GM18858 (cell line): ENCODE measurements around the gene LFNG.

Experiments used
- ATAC-seq: cut with Tn5 transposase; IDR thresholded peaks from one replicate; pipeline ENCODE4 v1.9.1; 2021; ENCODE audit not compliant: unreplicated experiment

LFNG gene

DNA sequence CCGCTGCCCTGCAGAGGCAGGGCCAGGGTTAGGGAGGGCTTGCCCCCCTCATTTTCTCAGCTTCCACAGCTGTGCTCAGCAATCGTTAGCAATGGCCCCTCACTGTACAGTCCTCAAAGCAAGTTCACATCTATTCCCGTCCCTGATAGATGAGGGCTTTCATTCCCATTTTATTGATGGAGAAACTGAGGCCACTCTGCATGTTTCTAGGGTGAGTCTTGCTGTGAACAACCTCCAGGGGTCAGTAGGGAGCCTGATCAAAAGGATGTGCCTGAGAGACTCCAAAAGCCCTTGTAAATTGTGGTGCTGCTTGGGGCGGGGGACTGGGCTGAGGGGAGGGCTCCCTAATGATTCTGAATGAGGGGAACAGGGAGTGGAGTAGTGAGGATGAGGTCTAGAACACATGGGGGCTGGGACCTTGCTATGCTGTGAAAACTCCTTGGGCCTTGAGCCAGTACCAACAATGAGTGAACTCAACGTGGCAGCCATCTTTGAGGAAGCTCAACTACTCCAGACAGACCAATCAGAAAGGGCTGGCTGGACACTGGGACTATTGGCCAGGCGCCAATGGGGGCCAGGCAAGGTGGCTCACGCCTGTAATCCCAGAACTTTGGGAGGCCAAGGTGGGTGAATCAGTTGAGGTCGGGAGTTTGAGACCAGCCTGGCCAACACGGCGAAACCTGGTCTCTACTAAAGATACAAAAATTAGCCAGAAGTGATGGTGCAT is 36.7 kb upstream of the LFNG start:
- no peak for ATAC-seq

DNA sequence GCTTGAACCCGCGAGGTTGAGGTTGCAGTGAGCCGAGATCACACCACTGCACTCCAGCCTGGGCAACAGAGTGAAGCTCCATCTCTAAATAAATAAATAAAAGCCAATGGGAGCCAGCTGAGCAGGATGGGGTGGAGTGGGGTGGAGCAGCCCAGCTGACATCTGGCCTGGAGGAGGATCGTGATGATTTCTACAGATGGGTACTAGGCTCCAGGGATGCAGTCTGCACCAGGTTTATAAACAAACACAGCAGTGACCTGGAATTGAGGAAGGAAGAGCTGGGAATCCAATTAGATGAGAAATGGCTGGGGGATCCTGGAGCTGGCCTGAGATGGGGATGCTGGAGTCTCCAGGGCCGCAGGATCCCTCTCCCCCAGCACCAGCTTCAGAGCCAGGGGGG is 36.1 kb upstream of the LFNG start:
- no peak for ATAC-seq

DNA sequence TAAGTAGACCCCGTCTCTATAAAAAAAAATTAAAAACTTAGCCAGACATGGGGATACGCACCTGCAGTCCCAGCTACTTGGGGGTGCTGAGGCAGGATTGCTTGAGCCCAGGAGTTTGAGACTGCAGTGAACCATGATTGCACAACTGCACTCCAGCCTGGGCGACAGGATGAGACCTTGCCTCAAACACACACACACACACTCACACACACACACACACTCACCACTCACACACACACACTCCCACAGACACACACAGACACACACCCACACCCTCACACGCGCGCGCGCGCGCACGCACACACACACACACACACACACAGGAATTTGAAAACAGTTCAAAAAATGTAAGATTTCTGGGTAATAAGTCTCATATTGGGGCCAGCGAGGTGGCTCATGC is 34.7 kb upstream of the LFNG start:
- ATAC-seq = no peak

DNA sequence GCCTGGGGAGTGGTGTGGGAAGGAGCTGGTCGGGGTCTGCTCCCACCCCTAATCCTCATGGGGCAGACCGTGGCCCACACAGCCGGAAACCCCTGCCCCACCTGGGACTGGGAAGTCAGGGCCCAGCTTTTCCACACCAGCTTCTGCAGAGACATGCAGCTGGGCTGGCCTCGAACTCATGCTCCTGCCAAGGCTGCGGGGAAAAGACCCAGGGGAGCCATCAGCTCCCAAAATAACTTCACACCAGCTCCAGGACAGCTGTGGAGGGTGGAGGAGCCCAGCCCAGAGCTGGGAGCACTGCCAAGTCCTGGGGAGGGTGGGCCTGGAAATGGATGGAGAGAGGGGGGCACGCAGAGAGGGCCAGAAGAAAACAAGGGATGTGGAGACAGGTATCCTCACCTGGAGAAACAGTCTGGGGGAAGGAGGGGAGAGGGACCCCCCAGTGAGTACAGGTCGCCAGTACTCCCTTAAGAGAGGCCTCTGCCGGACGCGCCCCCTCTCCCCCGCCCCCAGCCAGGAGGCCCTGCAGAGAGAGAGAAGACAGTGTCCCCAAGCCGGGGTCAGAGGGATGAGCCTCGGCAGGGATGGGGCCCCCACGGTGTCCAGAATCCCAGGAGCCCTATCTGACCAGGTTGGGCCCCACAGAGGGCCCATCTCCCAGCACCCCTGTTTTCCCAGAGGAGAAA is 31.8 kb upstream of the LFNG start:
- no peak for ATAC-seq

DNA sequence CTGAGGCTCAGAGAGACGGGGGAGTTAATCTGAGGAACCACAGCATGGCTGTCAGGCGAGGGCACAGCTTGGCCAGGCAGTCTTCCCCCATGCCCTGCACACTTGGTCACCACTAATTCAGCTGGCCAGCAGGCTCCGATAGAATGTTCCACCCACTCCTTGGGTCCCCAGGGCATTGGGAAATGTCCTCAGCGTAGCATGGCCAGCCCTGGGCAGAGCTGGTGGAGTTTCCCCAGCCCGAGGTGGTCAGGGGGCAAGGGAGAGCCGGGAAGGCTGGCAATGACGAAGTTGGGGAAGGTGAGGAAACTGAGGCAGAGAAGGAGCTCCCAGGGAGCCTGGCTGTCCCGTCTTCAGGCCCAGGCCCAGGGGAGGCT is 31.3 kb upstream of the LFNG start:
- ATAC-seq = no peak

DNA sequence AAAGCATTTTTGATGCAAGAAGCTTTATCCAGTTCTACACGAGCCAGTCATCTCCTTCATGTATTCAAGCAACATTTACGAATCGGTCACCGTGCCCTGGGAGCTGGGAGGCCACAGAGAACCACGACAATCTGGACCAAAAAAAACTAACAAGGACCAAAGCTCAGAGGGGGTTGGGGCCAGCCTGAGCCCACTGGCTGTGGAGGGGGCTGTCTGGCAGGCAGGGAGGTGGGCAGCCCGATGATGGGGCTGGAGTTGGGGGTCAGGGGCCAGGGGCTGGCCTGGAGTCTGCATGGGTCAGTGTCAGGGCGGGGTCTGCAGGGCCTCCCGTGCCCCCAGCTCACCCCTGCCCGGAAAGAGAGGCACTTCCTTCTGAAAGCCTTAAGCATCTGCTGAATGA is 30.9 kb upstream of the LFNG start:
- ATAC-seq = no peak

DNA sequence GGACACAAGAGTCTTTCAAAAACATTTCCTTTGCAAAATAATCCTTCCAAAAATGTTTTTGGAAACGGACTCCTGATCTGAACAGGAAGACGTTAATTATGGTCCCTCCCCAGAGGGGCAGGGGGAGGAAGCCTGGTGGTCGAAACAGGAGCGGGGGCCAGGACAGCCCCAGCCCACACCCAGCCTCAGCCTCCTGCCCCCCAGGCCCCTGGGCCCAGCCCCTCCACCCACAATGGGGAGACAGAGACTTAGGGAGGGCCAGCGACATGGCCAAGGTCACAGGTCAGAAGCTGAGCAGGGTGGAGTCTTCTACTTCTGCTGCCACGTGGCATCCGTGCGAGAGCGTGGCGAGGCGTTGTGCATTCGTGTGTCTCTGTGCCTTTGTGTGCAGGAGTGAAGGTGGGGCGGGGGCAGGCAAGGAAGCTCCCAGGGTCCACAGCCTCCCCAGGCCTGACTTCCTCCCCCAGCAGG is 29.4 kb upstream of the LFNG start:
- no peak for ATAC-seq

DNA sequence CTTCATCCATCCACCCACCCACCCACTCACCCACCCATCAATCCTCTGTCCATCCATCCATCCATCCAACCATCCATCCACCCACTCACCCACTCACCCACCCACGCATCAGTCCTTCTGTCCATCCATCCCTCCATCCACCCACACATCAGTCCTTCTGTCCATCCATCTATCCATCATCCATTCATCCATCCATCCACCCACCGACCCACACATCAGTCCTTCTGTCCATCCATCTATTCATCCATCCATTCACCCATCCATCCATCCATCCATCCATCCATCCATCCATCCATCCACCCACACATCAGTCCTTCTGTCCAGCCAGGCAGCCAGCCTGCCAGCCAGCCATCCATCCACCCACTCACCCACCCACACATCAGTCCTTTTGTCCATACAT is 27.5 kb upstream of the LFNG start:
- no peak for ATAC-seq

DNA sequence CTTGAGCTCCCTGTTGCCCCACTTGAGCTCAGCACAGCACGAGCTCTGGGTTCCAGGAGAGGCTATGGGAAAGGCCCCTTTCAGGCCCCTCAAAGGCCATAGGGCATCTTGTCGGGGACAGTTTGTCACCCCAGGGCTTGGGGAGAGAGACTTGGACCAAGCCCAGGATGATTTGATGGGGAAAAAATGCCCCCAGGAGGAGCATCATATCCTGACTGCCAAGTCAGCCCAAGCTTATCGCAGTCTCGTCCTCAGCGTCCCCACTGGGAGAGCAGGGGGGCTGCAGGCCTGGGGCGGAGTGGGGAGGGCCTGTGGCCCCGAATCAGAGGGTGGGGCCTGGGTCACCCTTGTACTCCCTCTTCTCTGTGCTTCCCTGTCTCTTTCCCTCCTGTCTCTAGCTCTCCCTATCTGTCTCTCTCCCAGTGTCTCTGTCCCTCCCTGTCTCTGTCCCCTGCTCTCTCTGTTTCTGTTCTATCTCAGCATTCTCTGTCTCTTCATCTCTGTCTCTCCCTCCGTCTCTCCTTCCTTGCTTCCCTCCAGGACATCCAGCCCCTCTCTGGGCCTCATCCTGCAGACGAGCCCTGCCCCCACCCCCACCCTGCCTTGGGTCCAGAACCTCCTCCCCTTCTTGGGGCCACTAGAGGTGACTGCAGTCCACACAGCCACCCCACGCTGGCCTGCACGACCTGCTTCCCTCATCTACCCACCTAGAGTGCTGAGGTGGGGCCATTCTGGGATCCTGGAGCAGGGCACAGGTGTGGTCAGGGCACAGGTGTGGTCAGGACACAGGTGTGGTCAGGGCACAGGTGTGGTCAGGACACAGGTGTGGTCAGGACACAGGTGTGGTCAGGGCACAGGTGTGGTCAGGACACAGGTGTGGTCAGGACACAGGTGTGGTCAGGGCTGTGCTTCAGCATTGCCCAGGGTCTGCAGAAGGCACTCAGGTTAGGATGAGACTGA is 26.1 kb upstream of the LFNG start:
- ATAC-seq = no peak

DNA sequence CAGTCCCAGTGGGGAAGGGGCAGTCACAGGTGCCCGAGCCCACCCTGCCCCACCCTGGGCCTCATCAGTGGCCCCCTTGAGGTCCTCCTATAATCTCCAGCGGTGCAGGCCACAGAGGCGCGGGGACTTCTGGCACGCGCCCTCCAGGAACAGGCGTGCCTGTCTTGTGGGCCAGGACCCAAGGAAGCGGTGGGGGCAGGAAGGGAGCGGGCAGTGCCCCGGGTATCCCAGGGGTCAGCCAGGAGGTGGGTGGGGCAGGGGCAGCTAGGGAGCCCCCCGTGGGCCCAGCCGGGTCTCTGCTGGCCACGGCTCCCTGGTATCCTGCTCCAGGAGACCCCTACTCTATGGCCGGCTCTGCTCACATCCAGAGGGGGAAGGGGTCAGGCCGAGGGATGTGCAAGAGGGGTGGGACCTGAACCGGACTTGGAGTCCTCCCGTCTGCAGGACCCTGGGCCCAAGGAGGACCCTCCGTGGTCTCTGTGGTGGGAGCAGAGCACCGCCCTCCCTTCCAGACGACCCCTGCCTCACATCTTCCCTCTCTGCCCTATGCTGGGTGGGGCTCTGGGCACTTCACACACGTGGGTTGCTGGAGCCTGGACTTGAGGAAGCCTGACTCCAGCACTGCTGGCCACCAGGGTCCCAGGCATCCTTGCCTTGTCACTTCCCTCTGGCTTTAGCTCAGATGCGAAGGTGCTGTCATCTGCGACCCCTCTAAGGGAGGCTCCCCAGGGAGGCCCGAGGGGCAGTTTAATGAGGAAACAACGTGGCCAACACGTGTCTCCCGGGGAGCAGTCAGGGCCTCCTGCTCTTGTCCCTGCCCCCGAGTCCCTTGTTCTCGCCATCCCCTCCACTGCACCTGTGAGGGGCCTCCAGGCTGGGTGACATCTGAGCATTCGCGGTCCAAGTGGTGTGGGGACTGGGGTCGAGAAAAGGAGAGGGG is 25.1 kb upstream of the LFNG start:
- ATAC-seq = no peak

DNA sequence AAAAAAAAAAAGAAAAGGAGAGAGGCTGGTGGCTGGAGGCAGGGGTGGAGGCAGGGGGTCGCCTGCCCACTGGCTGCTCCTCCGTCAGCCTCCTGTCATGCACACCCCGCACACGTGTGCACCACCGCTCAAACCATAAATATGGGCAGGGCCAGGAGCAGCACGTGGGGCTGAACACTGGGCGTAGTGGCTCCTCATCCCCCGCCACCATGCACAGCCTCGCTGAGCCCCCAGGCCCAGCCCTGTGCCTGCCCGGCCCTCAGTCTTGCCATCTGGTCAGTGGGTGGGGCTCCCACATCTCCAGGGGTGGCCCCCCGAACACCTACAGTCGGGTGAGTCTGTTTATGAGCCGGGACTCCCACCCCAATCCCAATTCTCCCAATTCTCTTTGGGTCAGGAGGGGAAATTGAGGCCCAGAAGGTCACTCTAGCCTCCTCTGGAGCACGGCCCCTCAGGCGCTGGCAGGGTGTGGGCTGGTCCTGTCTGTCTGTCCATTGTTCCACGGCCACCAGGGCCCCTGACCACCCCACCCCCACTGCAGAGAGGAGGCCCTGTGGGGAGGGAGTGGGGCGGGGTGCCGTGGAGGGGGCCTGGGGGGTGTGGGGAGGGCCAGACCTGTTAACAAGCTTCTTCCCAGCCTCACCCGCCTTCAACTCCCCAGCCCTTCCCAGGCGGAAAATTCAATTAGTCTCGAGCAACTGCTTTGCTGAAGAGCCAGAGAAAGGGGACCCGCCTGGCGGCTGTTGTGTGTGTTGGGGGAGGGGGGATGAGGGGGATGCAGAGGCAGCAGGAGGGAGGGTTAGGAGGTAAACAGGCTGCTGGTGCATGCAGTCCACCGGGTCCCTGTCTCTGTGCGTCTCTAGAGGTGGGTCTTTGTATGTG is 23.9 kb upstream of the LFNG start:
- ATAC-seq = no peak

DNA sequence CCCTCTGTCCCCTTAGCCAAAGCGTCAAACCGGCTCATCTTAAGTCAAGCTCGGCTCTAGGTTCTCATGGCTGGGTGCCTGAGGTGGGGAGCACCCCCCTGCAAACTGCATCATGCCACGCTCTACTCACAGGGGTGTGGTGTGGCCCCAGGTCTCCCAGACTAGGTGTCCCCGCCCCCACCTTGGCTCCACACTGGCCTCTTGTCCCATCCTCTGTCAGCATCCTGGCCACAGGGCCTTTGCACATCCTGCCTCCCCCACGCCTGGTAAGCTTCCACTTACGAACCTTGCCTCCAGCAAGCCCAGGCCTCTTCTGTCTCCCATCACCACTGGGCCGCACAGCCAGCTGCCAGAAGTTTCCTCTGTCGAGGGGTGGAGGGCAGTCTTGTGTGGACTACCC is 23.2 kb upstream of the LFNG start:
- no peak for ATAC-seq

DNA sequence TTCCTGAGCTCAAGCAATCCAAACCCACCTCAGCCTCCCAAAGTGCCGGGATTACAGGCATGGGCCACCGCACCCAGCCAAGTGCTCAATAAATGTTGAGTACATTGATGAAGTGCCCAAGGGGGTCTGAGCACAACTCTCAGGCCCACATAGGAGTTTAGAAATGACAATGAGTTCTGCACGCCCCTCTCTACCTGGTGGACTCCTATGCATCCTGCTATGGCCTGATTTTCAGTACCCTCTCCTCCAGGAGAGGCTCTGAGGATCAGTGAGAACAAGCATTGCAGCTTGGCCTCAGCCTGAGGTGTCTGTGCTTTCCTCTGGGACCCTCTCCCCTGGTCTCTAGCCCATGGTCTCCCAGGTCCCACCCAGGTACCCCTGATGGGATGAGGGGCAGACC is 22.5 kb upstream of the LFNG start:
- no peak for ATAC-seq

DNA sequence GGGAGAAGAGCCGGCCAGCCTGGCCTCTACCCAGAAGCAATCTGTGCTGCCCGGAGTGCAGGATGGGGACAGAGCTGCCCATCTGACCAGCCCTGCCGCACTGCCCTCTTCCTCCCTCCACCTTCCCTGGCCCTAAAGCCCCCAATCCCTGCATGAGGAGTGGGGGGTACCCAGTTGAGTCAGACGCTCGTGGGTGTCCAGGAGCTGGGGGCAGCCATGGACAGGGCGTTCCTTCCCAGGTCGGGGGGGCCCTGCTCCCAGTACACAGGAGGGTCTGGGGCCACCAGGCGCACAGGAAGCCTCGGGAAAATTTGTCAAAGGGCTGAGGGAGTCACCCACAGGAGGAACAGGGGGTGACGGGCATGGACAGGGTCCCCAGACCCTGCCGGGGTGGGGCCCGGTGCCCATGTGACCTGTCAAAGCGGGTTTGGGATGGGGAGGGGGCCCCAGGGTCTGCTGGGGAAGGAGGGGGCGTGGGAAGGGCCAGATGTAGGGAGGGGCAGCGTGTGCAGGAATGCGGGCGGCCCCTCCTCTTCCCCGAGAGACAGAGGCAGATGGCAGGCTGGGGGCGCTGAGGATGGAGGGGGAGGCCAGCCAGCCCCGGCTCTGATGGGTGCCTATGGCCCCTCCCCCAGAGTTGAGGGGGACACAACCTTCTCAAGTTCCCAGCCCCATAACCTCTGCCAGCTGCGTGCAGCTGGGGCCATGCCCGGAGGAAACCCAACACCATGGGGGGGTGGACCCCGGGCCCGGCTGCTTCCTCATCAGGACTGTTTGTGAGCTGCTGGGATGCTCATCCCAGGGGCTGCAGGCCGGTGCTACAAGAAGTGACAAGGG is 21.9 kb upstream of the LFNG start:
- no peak for ATAC-seq

DNA sequence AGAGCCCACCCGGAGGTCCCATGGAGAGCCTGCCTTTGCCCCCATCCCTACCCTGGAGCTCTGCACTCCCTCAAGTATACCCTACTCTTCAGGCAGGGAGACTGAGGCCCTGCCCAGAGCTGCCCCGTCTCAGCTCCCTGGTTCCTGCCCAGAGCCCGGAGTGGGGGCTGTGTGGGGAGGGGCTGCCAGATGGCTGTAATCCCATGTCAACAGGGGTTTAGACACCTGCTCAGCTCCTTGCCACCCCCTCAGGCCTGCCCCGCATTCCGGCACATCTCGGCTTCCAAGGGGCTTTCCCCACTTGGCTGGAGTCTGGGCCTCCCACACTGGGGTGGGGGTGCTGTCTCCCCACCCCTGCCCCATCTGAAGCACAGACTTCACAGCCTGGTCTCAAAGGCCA is 20.9 kb upstream of the LFNG start:
- ATAC-seq = no peak

DNA sequence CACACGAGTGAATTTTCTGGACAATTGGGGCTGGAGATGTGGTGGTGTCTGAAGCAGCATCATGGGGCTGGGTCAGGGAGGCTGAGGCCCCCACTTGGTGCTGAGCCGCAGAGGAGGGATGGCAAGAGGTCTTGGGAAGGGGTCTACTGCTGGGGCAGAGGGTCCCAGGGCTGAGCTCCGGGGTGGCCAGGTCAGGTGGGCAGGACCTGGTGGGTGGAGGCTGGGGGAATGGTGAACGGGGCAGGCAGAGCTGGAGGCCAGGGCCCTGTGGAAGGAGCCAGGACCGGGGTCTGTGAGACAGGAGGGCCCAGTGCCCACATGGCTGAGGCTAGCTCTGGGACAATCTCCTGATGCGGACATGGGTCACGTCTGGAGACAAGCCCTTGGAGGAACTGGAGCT is 20.4 kb upstream of the LFNG start:
- ATAC-seq = no peak

DNA sequence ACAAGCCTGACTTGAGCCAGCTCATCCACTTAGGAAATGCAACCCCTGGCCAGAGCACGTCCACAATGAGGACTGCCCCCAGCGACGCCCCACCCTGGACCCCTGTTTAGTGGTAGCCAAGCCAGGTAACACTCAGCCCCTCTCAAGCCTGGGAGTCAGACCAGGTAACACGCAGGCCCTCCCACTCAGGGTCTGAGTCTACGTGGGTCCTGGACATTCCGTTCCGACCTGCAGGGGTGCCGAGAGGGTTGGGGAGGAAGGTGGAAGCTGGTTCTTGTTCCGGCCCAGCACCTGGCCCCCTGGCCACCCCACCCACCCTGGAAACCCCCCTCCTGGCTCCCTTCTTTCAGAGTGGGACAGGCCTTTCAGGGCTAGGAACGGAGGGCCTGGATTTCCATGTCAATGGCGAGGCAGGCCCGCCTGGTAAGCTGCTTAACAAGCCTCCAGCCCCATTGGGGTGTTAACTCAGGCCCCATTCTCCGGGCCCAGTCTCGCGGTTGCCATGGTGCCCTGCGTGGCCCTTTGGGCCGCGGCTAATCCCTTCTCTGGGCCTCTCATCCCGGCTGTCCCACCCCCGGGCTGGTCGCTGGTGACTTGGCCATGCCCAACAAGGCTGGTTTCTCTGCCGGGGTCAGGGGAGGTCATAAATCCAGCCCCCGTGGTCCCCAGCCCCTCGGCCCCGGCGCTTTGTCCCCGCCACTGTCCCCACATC is 19.7 kb upstream of the LFNG start:
- ATAC-seq = no peak

DNA sequence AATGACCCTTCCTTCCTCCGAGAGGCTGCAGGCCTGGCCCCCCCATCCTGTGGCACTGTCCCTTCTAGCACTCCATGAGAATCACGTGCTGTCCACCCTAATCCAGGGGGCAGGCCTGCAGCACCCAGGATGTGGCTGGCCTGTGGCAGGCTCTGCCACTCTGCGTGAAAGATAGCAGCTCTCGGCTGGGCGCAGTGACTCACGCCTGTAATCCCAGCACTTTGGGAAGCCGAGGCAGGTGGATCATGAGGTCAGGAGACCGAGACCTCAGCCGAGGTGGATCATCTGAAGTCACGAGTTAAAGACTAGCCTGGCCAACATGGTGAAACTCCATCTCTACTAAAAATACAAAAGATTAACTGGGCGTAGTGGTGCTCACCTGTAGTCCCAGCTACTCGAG is 18.9 kb upstream of the LFNG start:
- ATAC-seq = no peak
